Large intestine (tissue), 3 donors: ENCODE data around the gene PSD2. TPM values are rescaled to one million over a fixed set of nuclear protein-coding genes. Genes with fewer than 3 reads are reported as not detected.

Experiments
- DNase-seq, 2 donors: peaks; one replicate each; pipeline versions ENCODE4 v3.0.0 to v3.0.0-alpha.2; 2013
- H3K27ac ChIP-seq: one replicate; pipeline ENCODE4 v1.5.1; 2013; ENCODE audit warnings: low read length
- H3K27me3 ChIP-seq: 2 replicates; pipeline ENCODE4 v1.6.1; 2013; ENCODE audit warnings: low read length; ENCODE audit not compliant: control insufficient read depth, insufficient read depth
- H3K36me3 ChIP-seq: 2 replicates; pipeline ENCODE4 v1.6.1; 2013; ENCODE audit warnings: low read length; ENCODE audit not compliant: control insufficient read depth, insufficient read depth
- H3K4me1 ChIP-seq: one replicate; pipeline ENCODE4 v1.6.1; 2013; ENCODE audit warnings: low read length; ENCODE audit not compliant: control insufficient read depth, insufficient read depth
- H3K4me3 ChIP-seq: one replicate; pipeline ENCODE4 v1.5.1; 2013; ENCODE audit warnings: low read length
- H3K9me3 ChIP-seq: one replicate; pipeline ENCODE4 v1.6.1; 2013; ENCODE audit warnings: mild to moderate bottlenecking, low read depth, low read length, moderate library complexity; ENCODE audit not compliant: control insufficient read depth
- WGBS: methylation state at CpG from one replicate; pipeline ENCODE4 v1.1.5; 2013; ENCODE audit warnings: low lambda C conversion rate; ENCODE audit not compliant: insufficient coverage; 5-methylcytosine and 5-hydroxymethylcytosine counted together
- polyA plus RNA-seq: library from polyadenylated mRNA; unstranded; fragments of 120-200 nt; gene quantifications from one replicate; pipeline ENCODE4 v1.2.1, GENCODE V29; 2013

PSD2 gene
- polyA plus RNA-seq, 1 donor = 0.99 TPM

- no peak for DNase-seq
- peaks cover 12% of the 10 kb centered on the region for H3K27me3 ChIP-seq
- WGBS = no CpG with 5 or more reads among the region's 10 CpGs
- no peaks in the 10 kb centered on the region for H3K36me3 ChIP-seq
- H3K9me3 ChIP-seq = no peaks in the 10 kb centered on the region
- H3K27ac ChIP-seq = no peak overlapping the region
- H3K4me1 ChIP-seq = no peaks in the 10 kb centered on the region
- no peak overlapping the region for H3K4me3 ChIP-seq
Observed at GRCh38 chr5:139837711-139838380, 42.2 kb downstream of the PSD2 start.

GRCh38 chr5:139838381-139839197 lies 43.0 kb downstream of the PSD2 start:
- WGBS = 100% methylated on average over 1 of the region's 12 CpGs
- H3K4me1 ChIP-seq = no peaks in the 10 kb centered on the region

GRCh38 chr5:139839232-139839815 lies 43.7 kb downstream of the PSD2 start:
- H3K4me3 ChIP-seq = no peak overlapping the region
- H3K9me3 ChIP-seq = no peaks in the 10 kb centered on the region
- no peaks in the 10 kb centered on the region for H3K4me1 ChIP-seq
- H3K27me3 ChIP-seq = peaks cover 4% of the 10 kb centered on the region
- no peak for DNase-seq
- H3K27ac ChIP-seq = no peak overlapping the region
- no CpG with 5 or more reads among the region's 16 CpGs for WGBS
- no peaks in the 10 kb centered on the region for H3K36me3 ChIP-seq

More at GRCh38 chr5:139838381-139839197, 43.0 kb downstream of the PSD2 start:
- H3K27ac ChIP-seq = no peak overlapping the region
- H3K4me3 ChIP-seq = no peak overlapping the region
- no peaks in the 10 kb centered on the region for H3K9me3 ChIP-seq
- no peaks in the 10 kb centered on the region for H3K36me3 ChIP-seq
- no peak for DNase-seq
- peaks cover 5% of the 10 kb centered on the region for H3K27me3 ChIP-seq

- no peak for DNase-seq
- Histone ChIP-seq H3K9me3 (no peaks in the 10 kb centered on the region), H3K36me3 (no peaks in the 10 kb centered on the region), H3K4me3 (no peak overlapping the region), H3K27ac (no peak overlapping the region), H3K4me1 (no peaks in the 10 kb centered on the region), H3K27me3 (peaks cover 9% of the 10 kb centered on the region)
- WGBS = no CpG with 5 or more reads among the region's 8 CpGs
Observed at GRCh38 chr5:139839918-139840317, 44.3 kb downstream of the PSD2 start.

- Histone ChIP-seq H3K27ac (no peak overlapping the region), H3K9me3 (no peaks in the 10 kb centered on the region), H3K4me3 (no peak overlapping the region), H3K36me3 (no peaks in the 10 kb centered on the region), H3K27me3 (peaks cover 24% of the 10 kb centered on the region), H3K4me1 (no peaks in the 10 kb centered on the region)
- no peak for DNase-seq
- 63% methylated on average over 3 of the region's 4 CpGs for WGBS
Observed at GRCh38 chr5:139841549-139841948, 45.9 kb downstream of the PSD2 start.

- H3K27me3 ChIP-seq = peaks cover 31% of the 10 kb centered on the region
- H3K36me3 ChIP-seq = no peaks in the 10 kb centered on the region
- no peak for DNase-seq
- no peaks in the 10 kb centered on the region for H3K9me3 ChIP-seq
- H3K4me1 ChIP-seq = no peaks in the 10 kb centered on the region
- no CpG with 5 or more reads among the region's 7 CpGs for WGBS
- no peak overlapping the region for H3K4me3 ChIP-seq
- no peak overlapping the region for H3K27ac ChIP-seq
Observed at GRCh38 chr5:139842321-139842720, 46.7 kb downstream of the PSD2 start.

GRCh38 chr5:139843991-139844390 lies 48.4 kb downstream of the PSD2 start:
- no peak overlapping the region for H3K27ac ChIP-seq
- DNase-seq = no peak
- H3K36me3 ChIP-seq = no peaks in the 10 kb centered on the region
- no peak overlapping the region for H3K4me3 ChIP-seq
- H3K4me1 ChIP-seq = no peaks in the 10 kb centered on the region
- no CpG with 5 or more reads among the region's 5 CpGs for WGBS
- peaks cover 37% of the 10 kb centered on the region for H3K27me3 ChIP-seq
- no peaks in the 10 kb centered on the region for H3K9me3 ChIP-seq

- H3K4me1 ChIP-seq = no peaks in the 10 kb centered on the region
- no peaks in the 10 kb centered on the region for H3K9me3 ChIP-seq
- H3K4me3 ChIP-seq = no peak overlapping the region
- H3K27ac ChIP-seq = no peak overlapping the region
- no peaks in the 10 kb centered on the region for H3K36me3 ChIP-seq
- 60% methylated on average over 1 of the region's 18 CpGs for WGBS
- H3K27me3 ChIP-seq = peaks cover 43% of the 10 kb centered on the region
- peak; percentile 19 to 23 for DNase-seq
Observed at GRCh38 chr5:139844472-139845145, 49.0 kb downstream of the PSD2 start.

GRCh38 chr5:139845846-139846681 lies 50.5 kb downstream of the PSD2 start:
- no peaks in the 10 kb centered on the region for H3K36me3 ChIP-seq

More at GRCh38 chr5:139845846-139846681, 50.5 kb downstream of the PSD2 start:
- WGBS = no CpG with 5 or more reads among the region's 18 CpGs
- Histone ChIP-seq H3K27ac (no peak overlapping the region), H3K4me3 (no peak overlapping the region), H3K4me1 (no peaks in the 10 kb centered on the region), H3K27me3 (peaks cover 48% of the 10 kb centered on the region), H3K9me3 (no peaks in the 10 kb centered on the region)
- DNase-seq = peak in 1 of 2 donors; percentile 29
